SK-N-MC (cell line): ENCODE results near the gene NEK6.

Experiments
- EZH2 ChIP-seq: fragments of 200-600 bp; sonication (generic); IDR thresholded peaks from one replicate; pipeline ENCODE4 v1.6.1; 2017; ENCODE audit warnings: antibody characterized with exemption
- POLR2AphosphoS5 ChIP-seq: IDR thresholded peaks from 2 replicates; pipeline ENCODE4 v1.6.1; 2012; ENCODE audit warnings: mild to moderate bottlenecking, low read depth, low read length, borderline replicate concordance

DNA sequence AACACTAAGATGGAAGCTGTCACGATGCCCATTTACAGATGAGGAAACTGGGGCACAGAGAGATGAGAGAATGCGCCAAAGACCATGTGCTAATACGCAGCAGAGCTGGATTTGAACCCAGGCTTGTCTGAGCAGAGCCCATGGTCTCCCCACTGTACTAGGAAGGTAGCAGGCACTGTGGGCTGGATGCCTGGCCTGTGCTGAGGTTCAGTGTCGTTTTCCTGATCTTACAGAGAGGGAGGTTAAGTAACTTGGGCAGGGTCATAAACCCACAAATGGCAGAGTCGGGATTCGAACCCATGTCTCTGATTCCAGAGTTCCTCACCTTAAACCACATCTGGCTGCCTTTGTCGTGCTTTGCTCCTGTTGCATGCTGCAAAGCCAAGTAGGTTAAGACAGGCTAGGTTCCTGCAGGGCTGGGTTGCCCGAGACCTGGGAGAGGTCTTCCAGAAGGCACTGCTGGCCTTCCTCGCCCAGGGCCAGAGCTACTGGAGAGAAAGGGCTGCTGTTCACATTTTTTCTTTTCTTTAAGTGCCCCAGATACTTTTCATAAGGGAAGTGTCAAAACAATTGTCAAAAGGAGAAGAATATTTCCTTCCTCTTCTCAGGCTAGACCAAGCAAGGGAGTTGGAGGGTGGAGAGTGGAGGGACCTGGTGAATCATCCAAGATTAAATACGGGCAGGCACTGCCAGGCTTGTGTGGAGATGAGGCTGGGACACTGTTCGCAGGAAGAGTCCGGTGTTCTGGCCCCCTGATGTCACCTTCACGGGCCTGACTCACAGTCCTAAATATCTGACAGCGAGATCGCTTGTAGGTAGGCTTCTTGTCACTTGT, 3.2 kb downstream of the NEK6 start:
- TF ChIP-seq POLR2AphosphoS5 (no peak), EZH2 (no peak)
